NCI-H146 treated with DMSO at 0.1 percent for 48 hours (cell line): Measurements from ENCODE around the gene STAMBP.
"Not testable (repeated sequence)": the region's sequence is repeated elsewhere in the genome, so short reads cannot be mapped to it uniquely, and the experiment has no call there.

ENCODE experiments used
- DNase-seq: peaks from one replicate; lab custom pipeline; 2025; ENCODE audit not compliant: unreplicated experiment; lab: John Stamatoyannopoulos, UW

The STAMBP gene

GRCh38 chr2:73836141-73836943, 7.6 kb downstream of the STAMBP start:
- no peak for DNase-seq

GRCh38 chr2:73837847-73838585, 9.3 kb downstream of the STAMBP start:
- no peak for DNase-seq

- DNase-seq = no peak
Measured at GRCh38 chr2:73838889-73839534, 10.3 kb downstream of the STAMBP start.

GRCh38 chr2:73839653-73840411, 11.1 kb downstream of the STAMBP start:
- DNase-seq = no peak

GRCh38 chr2:73841912-73842738, 13.4 kb downstream of the STAMBP start:
- DNase-seq = no peak

DNA sequence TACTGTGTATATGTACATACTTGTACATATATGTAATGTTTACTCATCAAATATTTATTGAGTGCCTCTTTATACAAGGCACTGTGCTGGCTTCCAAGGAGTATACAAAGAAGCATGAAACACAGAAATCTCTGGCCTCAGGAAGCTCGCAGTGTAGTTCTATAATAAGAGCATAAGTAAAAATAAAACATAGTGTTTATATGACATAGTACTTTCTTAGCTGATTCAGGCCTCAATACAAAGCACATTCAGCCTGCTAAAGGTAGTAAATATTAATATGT, 13.9 kb downstream of the STAMBP start:
- no peak for DNase-seq

GRCh38 chr2:73844087-73844486, 15.3 kb downstream of the STAMBP start:
- no peak for DNase-seq

DNA sequence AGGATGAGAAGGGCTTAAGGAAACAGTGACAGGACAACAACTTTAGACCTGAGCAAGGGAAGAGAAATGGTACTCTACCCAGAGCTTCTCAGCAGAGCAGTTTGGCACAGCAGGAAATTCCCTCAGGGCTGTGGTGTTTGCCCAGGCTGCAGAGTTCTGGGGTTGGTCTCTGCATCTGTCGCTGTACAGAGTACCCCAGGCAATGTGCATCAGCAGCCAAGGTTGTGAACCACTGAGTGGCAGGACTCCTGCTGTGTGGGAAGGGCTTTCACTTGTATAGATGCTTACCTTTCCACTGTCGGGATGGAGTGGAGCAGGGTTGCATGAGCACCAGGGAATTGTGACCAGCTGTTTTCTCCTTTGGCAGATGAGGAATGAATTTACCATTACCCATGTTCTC, 21.2 kb downstream of the STAMBP start:
- peak; percentile 77 for DNase-seq

GRCh38 chr2:73851274-73851673, 22.5 kb downstream of the STAMBP start:
- DNase-seq = no peak

GRCh38 chr2:73852020-73852419, 23.3 kb downstream of the STAMBP start:
- no peak for DNase-seq

DNA sequence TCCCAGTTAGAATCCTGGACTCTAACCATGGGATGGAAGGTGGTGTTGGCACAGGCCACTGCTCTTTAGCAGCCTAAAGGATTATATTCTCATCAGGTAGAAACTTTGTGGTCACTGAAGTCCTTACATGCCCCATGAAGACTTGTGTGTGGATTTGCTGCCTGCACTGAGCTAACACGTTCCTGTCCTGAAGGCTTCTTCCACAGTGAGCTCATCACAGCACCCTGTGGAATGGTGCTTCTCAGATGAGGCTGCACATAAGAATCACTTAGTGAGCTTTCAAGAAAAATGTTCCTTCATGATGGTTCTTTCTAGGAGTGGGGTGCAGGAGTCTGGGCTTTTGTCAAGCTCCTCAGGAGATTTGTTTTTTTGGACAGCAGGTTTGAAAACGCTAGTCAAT, 26.8 kb downstream of the STAMBP start:
- no peak for DNase-seq

DNA sequence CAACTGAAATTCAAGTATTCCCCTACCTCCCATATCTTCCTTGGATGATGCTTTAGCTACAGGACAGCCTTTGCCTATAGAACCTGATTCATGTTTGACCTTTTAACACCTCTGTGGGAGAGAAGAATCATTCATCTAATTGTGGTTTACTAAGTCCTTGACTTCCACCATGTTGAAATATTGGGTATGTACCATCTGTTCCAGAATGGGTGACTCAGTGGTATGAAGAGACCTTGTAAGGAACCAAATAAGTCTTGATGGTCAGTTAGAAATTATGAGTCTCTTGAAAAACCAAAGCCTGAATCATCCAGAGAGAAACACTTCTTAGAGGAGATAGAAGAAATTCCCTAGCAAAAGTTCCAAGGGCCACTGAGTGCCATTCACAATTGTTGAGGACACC, 27.5 kb downstream of the STAMBP start:
- no peak for DNase-seq

DNA sequence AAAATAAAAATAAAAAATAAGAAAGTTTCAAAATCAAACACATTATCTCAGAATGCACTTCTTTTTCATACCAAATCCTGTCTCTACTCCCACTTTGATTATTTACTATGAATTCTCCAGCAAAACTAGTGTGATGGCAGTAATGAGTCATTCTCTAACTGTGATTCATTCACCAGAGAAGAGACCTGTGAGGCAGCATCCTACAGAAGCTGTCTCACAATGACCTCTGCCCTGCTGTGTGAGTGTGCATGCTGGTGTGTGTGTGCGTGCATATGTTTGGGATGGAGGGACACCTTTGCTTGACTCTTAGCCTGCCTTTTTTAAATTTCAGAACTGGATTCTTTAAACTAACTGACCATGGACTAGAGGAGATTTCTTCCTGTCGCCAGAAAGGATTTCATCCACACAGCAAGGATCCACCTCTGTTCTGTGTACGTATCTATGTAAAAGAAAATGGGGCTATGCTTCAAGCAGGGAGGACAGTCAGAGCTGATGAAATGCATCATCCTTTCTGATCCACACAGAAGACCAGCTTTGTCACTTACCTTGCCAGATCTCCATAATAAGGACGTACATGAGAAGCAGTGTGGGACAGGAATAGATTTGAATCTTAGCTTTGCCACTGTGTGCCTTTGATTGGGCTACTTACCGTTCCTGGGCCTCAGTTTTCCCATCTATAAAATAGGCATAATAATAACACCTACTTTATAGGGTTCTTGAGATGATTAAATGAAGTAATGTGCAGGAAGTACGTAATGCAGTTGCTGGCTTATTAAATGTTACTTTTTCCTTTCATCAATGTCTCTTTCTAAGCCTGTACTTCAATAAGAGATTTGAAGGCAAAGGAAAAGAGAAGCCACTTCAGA, 31.2 kb downstream of the STAMBP start:
- no peak for DNase-seq

GRCh38 chr2:73862987-73863386, 34.2 kb downstream of the STAMBP start:
- no peak for DNase-seq

DNA sequence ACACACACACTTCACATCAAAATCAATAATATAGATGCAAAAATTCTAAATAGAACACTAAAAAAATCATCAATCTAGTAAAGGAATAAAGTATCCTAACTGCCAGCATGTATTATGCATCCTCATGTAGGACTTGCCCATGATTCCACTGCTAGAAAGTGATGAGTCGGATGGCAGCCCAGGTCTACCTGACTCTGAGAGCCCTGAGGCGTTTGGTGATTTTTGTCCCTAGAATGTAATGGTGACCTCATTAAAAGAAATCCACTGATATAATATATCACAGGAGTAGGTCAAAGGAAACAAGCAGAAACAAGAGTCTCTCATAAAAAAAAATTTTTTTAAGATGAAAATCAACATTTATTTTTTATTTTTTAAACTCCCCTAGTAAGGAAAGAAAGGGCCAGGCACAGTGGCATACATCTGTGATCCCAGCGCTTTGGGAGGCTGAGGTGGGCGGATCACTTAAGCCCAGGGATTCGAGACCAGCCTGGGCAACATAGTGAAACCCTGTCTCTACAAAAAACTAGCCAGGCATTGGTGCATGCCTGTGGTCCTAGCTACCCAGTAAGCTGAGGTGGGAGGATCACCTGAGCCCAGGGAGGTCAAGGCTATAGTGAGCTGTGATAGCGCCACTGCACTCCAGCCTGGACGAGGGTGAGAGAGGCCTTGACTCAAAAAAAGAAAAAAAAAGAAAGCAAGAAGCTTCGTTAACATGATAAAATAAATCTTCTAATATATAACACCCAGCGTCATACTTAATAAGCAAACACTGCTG, 39.6 kb downstream of the STAMBP start:
- no peak for DNase-seq

GRCh38 chr2:73870084-73870483, 41.3 kb downstream of the STAMBP start:
- DNase-seq = no peak

DNA sequence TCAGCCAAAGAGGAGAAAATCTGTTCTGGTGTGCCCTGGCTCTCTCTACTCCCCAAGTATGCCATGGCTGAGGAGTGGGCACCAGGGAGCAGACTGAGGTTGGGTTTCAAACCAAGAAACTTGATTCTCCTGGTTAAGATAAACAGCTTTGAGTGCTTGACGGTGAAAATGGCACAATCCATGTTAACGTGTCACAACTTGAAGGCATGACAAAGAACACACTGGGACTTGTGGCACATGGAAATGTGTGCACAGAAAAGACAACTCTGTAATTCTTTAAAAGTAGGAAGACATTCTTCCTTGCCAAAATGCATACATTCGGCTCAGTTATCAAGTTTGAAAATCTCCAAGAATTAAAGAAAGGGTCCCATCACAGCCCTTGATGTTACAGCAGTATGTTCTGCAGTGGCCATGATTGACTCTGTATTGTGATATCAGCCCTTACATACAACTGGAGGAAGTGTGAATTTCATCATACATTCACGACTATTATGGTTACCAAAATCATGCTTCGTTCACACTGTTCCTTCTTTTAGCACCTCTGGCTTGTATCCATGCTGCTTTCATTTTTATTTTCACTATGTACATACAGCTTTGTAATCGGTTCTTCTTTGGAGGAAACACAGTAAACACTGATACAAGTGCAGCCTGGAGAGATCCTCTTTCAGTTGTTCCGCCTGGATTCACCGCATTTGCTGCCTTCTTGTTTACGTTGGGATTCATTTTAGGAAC, 48.5 kb downstream of the STAMBP start:
- DNase-seq = no peak

DNA sequence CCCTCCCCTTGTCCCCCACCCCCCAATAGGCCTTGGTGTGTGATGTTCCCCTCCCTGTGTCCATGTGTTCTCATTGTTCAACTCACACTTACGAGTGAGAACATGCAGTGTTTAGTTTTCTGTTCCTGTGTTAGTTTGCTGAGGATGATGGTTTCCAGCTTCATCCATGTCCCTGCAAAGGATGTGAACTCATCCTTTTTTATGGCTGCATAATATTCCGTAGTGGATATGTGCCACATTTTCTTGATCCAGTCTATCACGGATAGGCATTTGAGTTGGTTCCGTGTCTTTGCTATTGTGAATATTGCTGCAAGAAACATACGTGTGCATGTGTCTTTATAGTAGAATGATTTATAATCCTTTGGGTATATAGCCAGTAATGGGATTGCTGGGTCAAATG, 49.2 kb downstream of the STAMBP start:
- not testable (repeated sequence) for DNase-seq
